ENCODE measurements around the gene CTNNA2.
A peak's percentile ranks its signal among the peaks of the same experiment; 100 is the strongest.

CTNNA2 gene

GRCh38 chr2:80348078-80348477 lies 835.2 kb downstream of the CTNNA2 start (continued):
- TF ChIP-seq TCF4 (CRISPR knock-in tag; IDR thresholded peaks at IDR 0.05; ENCODE audit: borderline replicate concordance) (peak; percentile 21; the same call in 1 of the 2 replicates), CSRNP3 (CRISPR knock-in tag; IDR thresholded peaks at IDR 0.05) (no peak), TSHZ2 (CRISPR knock-in tag; IDR thresholded peaks at IDR 0.05) (no peak), ZNF70 (CRISPR knock-in tag; IDR thresholded peaks at IDR 0.05) (no peak)

GRCh38 chr2:80348953-80349352 lies 836.1 kb downstream of the CTNNA2 start:
- TF ChIP-seq CREB5 (CRISPR knock-in tag; IDR thresholded peaks at IDR 0.05; ENCODE audit: low read depth) (no peak), TSHZ2 (CRISPR knock-in tag; IDR thresholded peaks at IDR 0.05) (no peak), BACH2 (CRISPR knock-in tag; IDR thresholded peaks at IDR 0.05; ENCODE audit: borderline replicate concordance) (no peak), ZNF8 (CRISPR knock-in tag; IDR thresholded peaks at IDR 0.05) (no peak), RARB (CRISPR knock-in tag; IDR thresholded peaks at IDR 0.05) (no peak), OSR1 (CRISPR knock-in tag; IDR thresholded peaks at IDR 0.05) (no peak)
- peak; percentile 15; the same call in 2 of the 3 replicates for ATAC-seq

GRCh38 chr2:80351231-80351630 lies 838.4 kb downstream of the CTNNA2 start:
- TF ChIP-seq SNAI2 (CRISPR knock-in tag; IDR thresholded peaks at IDR 0.05) (no peak), ZNF8 (CRISPR knock-in tag; IDR thresholded peaks at IDR 0.05) (no peak), PATZ1 (CRISPR knock-in tag; IDR thresholded peaks at IDR 0.05; ENCODE audit: borderline replicate concordance) (no peak), GLIS3 (CRISPR knock-in tag; IDR thresholded peaks at IDR 0.05) (no peak), PPARA (CRISPR knock-in tag; IDR thresholded peaks at IDR 0.05; ENCODE audit: borderline replicate concordance) (no peak), ZC3H10 (CRISPR knock-in tag; IDR thresholded peaks at IDR 0.05) (no peak), ZFP30 (CRISPR knock-in tag; IDR thresholded peaks at IDR 0.05) (no peak), OSR1 (CRISPR knock-in tag; IDR thresholded peaks at IDR 0.05) (no peak), TSHZ2 (CRISPR knock-in tag; IDR thresholded peaks at IDR 0.05) (no peak)
- peak; percentile 72 for ATAC-seq
